ENCODE data around the gene TTC34.

- TF ChIP-seq CTCF (conservative IDR thresholded peaks at IDR 0.05) (no peak), EZH2 (IDR thresholded peaks at IDR 0.05; ENCODE audit: low read depth) (no peak)
These were observed 18.4 kb downstream of the TTC34 start for GRCh38 chr1:2783069-2783434.

Data from PC-9 (cell line).